SK-N-SH (cell line): Measurements from ENCODE around the gene SPECC1L. TPM values are rescaled to one million over a fixed set of nuclear protein-coding genes. Genes with fewer than 3 reads are reported as not detected.

ENCODE experiments used
- CTCF ChIA-PET: fragments of 300-600, 350-600 bp; formaldehyde crosslinking; extraction: SDS; loops from one replicate; lab custom pipeline; 2021; lab: Yijun Ruan, JAX
- POLR2A ChIA-PET: fragments of 350-600 bp; sonication (Branson Sonifier 250); formaldehyde crosslinking; extraction: SDS; loops from one replicate; lab custom pipeline; 2020; ENCODE audit warnings: antibody characterized with exemption, inconsistent platforms; lab: Yijun Ruan, JAX
- DNase-seq: peaks from one replicate; pipeline ENCODE4 v3.0.0; 2012
- H2AFZ ChIP-seq: fragments of 200-600 bp; sonication (generic); 2 replicates; pipeline ENCODE4 v1.8.1; 2016; ENCODE audit warnings: antibody characterized with exemption, mild to moderate bottlenecking, low read depth
- H3F3A ChIP-seq: fragments of 200-600 bp; sonication (generic); replicated peaks from 2 replicates; pipeline ENCODE3; 2016; ENCODE audit warnings: antibody characterized with exemption, mild to moderate bottlenecking; ENCODE audit not compliant: insufficient read depth
- H3K27ac ChIP-seq, 2 experiments: fragments of 200-500 bp in 1 of 2; fragments of 200-600 bp in 1 of 2; sonication (Bioruptor generic) in 1 of 2; sonication (generic), shearing (Covaris generic) in 1 of 2; 2 replicates each; pipeline versions ENCODE4 v1.5.1 to v1.6.1; 2014 to 2016; ENCODE audit warnings: low read depth in 2 of 2, inconsistent platforms in 1 of 2, low read length in 1 of 2, mild to moderate bottlenecking in 1 of 2, mixed read lengths in 1 of 2
- H3K27me3 ChIP-seq: fragments of 200-600 bp; sonication (generic), shearing (Covaris generic); 2 replicates; pipeline ENCODE4 v1.6.1; 2016; ENCODE audit warnings: mixed run types; ENCODE audit not compliant: insufficient read depth
- H3K36me3 ChIP-seq, 2 experiments: fragments of 200-500 bp in 1 of 2; fragments of 200-600 bp in 1 of 2; sonication (Bioruptor generic) in 1 of 2; sonication (generic) in 1 of 2; replicated peaks in 1 of 2; 2 replicates each; pipeline versions ENCODE3 to v1.5.1; 2014 to 2016; ENCODE audit warnings: low read length in 1 of 2, mild to moderate bottlenecking in 1 of 2; ENCODE audit not compliant: insufficient read depth in 2 of 2, control insufficient read depth in 1 of 2
- H3K4me1 ChIP-seq, 2 experiments: fragments of 200-500 bp in 1 of 2; fragments of 200-600 bp in 1 of 2; sonication (Bioruptor generic) in 1 of 2; sonication (generic), shearing (Covaris generic) in 1 of 2; 2 replicates each; pipeline versions ENCODE4 v1.5.1 to v1.6.1; 2014 to 2016; ENCODE audit warnings: low read depth in 1 of 2, low read length in 1 of 2, mixed run types in 1 of 2; ENCODE audit not compliant: insufficient read depth in 2 of 2, control insufficient read depth in 1 of 2
- H3K4me2 ChIP-seq: fragments of 200-600 bp; sonication (generic), shearing (Covaris generic); 2 replicates; pipeline ENCODE4 v1.6.1; 2017; ENCODE audit warnings: mixed run types
- H3K4me3 ChIP-seq, 2 experiments: fragments of 200-500 bp in 1 of 2; fragments of 200-600 bp in 1 of 2; sonication (Bioruptor generic) in 1 of 2; sonication (generic), shearing (Covaris generic) in 1 of 2; 2 replicates each; pipeline versions ENCODE4 v1.5.1 to v1.8.1; 2014 to 2016; ENCODE audit warnings: low read depth in 2 of 2, inconsistent platforms in 1 of 2, low read length in 1 of 2, mild to moderate bottlenecking in 1 of 2, mixed read lengths in 1 of 2, moderate library complexity in 1 of 2
- H3K79me2 ChIP-seq: fragments of 200-600 bp; sonication (generic); 2 replicates; pipeline ENCODE4 v1.8.1; 2017; ENCODE audit warnings: mild to moderate bottlenecking; ENCODE audit not compliant: insufficient read depth
- H3K9ac ChIP-seq: fragments of 200-600 bp; sonication (generic); 2 replicates; pipeline ENCODE4 v1.6.1; 2017; ENCODE audit warnings: mixed run types
- H3K9me2 ChIP-seq: fragments of 200-600 bp; sonication (generic); 2 replicates; pipeline ENCODE4 v1.6.1; 2017; ENCODE audit warnings: mixed run types
- H3K9me3 ChIP-seq: fragments of 200-600 bp; sonication (generic); 2 replicates; pipeline ENCODE4 v1.6.1; 2017; ENCODE audit warnings: mixed run types, mild to moderate bottlenecking, moderate library complexity
- H4K20me1 ChIP-seq: fragments of 200-600 bp; sonication (generic); 2 replicates; pipeline ENCODE4 v1.6.1; 2017; ENCODE audit warnings: mild to moderate bottlenecking, mixed run types; ENCODE audit not compliant: insufficient read depth
- CHD2 ChIP-seq: fragments of 150-350 bp; IDR thresholded peaks from 2 replicates; pipeline ENCODE4 v1.6.1; 2018; ENCODE audit warnings: low read length; ENCODE audit not compliant: partially characterized antibody
- ELF1 ChIP-seq: IDR thresholded peaks from 2 replicates; pipeline ENCODE4 v1.4.0; 2012
- EP300 ChIP-seq, 2 experiments: IDR thresholded peaks; 2 replicates each; pipeline versions ENCODE4 v1.4.0 to v1.6.1; 2012; ENCODE audit warnings: borderline replicate concordance in 1 of 2, low read depth in 1 of 2, low read length in 1 of 2
- FOSL2 ChIP-seq: IDR thresholded peaks from 2 replicates; pipeline ENCODE4 v1.4.0; 2012; ENCODE audit warnings: low read depth, mild to moderate bottlenecking, moderate library complexity, borderline replicate concordance
- FOXJ3 ChIP-seq: sonication (generic); formaldehyde crosslinking; IDR thresholded peaks from 2 replicates; pipeline ENCODE4 v1.5.1; 2020; ENCODE audit warnings: mild to moderate bottlenecking, missing genetic modification reagents
- MXI1 ChIP-seq: IDR thresholded peaks from 2 replicates; pipeline ENCODE4 v1.6.1; 2012; ENCODE audit warnings: mild to moderate bottlenecking, low read depth, low read length, improper control_type of control experiment
- NFIC ChIP-seq: IDR thresholded peaks from 2 replicates; pipeline ENCODE4 v1.4.0; 2012; ENCODE audit warnings: borderline replicate concordance
- RCOR1 ChIP-seq: fragments of 150-350 bp; IDR thresholded peaks from 2 replicates; pipeline ENCODE4 v1.6.1; 2017; ENCODE audit warnings: antibody characterized with exemption, low read length
- RFX5 ChIP-seq: IDR thresholded peaks from 2 replicates; pipeline ENCODE4 v1.6.1; 2012; ENCODE audit warnings: mild to moderate bottlenecking, improper control_type of control experiment, low read length
- TAF1 ChIP-seq: IDR thresholded peaks from 2 replicates; pipeline ENCODE4 v1.6.1; 2012; ENCODE audit warnings: low read depth, mild to moderate bottlenecking, low read length, moderate library complexity, borderline replicate concordance
- TCF12 ChIP-seq: IDR thresholded peaks from 2 replicates; pipeline ENCODE4 v1.4.0; 2012
- YY1 ChIP-seq: IDR thresholded peaks from 2 replicates; pipeline ENCODE4 v1.4.0; 2012; ENCODE audit warnings: low read depth, mild to moderate bottlenecking
- WGBS: methylation state at CpG from one replicate; pipeline ENCODE4 v1.1.6; 2017; ENCODE audit warnings: low lambda C conversion rate; 5-methylcytosine and 5-hydroxymethylcytosine counted together
- polyA plus RNA-seq, 3 experiments: library from polyadenylated mRNA; depleted of rRNA; stranded (reverse); fragments of >200 nt; gene quantifications; 2 replicates each; pipeline ENCODE4 v1.2.3, GENCODE V29; 2012

Gene SPECC1L
- polyA plus RNA-seq, 1 of the 3 experiments (the other 2 are of a cell fraction): 22.9 TPM

GRCh38 chr22:24440718-24441405 is 170.2 kb downstream of the SPECC1L start:
- H3K27ac ChIP-seq: peak overlapping the region in 1 of 2 experiments; percentile 91; a peak in 2 of 4 replicates
- peak; percentile 23 for DNase-seq

DNA sequence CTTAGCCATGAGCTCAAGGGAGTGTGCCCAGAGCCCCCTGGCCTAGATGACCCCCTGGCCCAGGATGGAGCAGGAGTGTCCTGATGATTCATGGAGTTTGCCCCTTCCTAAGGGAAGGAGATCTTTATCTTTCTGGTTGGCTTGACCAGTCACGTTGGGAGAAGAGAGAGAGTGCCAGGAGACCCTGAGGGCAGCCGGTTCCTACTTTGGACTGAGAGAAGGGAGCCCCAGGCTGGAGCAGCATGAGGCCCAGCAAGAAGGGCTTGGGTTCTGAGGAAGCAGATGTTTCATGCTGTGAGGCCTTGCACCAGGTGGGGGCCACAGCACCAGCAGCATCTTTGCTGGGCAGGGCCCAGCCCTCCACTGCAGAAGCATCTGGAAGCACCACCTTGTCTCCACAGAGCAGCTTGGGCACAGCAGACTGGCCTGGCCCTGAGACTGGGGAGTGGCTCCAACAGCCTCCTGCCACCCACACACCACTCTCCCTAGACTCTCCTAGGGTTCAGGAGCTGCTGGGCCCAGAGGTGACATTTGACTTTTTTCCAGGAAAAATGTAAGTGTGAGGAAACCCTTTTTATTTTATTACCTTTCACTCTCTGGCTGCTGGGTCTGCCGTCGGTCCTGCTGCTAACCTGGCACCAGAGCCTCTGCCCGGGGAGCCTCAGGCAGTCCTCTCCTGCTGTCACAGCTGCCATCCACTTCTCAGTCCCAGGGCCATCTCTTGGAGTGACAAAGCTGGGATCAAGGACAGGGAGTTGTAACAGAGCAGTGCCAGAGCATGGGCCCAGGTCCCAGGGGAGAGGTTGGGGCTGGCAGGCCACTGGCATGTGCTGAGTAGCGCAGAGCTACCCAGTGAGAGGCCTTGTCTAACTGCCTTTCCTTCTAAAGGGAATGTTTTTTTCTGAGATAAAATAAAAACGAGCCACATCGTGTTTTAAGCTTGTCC is 171.0 kb downstream of the SPECC1L start:
- CTCF ChIA-PET: interaction anchor here (0.9 to 2.2 kb wide), 8 partner anchors 7 to 139 kb away, joined by 3 to 11 read pairs (median 6); no protein-coding TSS in a partner anchor
- Histone ChIP-seq H2AFZ (no peak overlapping the region), H4K20me1 (no peaks in the 10 kb centered on the region), H3K27me3 (no peaks in the 10 kb centered on the region), H3K4me2 (no peak overlapping the region), H3K4me1 (peaks cover 16 to 88% of the 10 kb centered on the region in 2 experiments), H3K9me3 (no peaks in the 10 kb centered on the region), H3K9me2 (no peaks in the 10 kb centered on the region), H3K79me2 (no peaks in the 10 kb centered on the region), H3K27ac (peak overlapping the region in 1 of 2 experiments; percentile 91; a peak in 2 of 4 replicates), H3K36me3 (peaks cover 0 to 2% of the 10 kb centered on the region in 2 experiments), H3K9ac (no peak overlapping the region), H3K4me3 (no peak overlapping the region; a peak in 1 of 4 replicates), H3F3A (no peaks in the 10 kb centered on the region)
- POLR2A ChIA-PET: interaction anchor here (0.7 to 1.7 kb wide), 7 partner anchors 9 to 80 kb away, joined by 3 to 5 read pairs (median 4); no protein-coding TSS in a partner anchor
- DNase-seq: peak; percentile 79
- WGBS: 61% methylated on average over 8 of the region's 8 CpGs
- TF ChIP-seq RFX5 (no peak), CHD2 (peak; percentile 18), FOXJ3 (CRISPR knock-in tag) (0 out of 2 replicates have a peak, but pooled peaks have one; percentile 34), NFIC (no peak), ELF1 (no peak), TCF12 (no peak), MXI1 (peak; percentile 80), FOSL2 (no peak), EP300 (IDR thresholded peaks at IDR 0.05; ENCODE audit: borderline replicate concordance in 1 of 2, low read depth in 1 of 2, low read length in 1 of 2) (peak in 1 of 2 experiments; percentile 40; a peak in 1 of 4 replicates)

More at GRCh38 chr22:24440718-24441405, 170.2 kb downstream of the SPECC1L start:
- Histone ChIP-seq H3F3A (no peaks in the 10 kb centered on the region), H3K4me2 (no peak overlapping the region), H2AFZ (no peak overlapping the region), H3K9me2 (no peaks in the 10 kb centered on the region), H4K20me1 (no peaks in the 10 kb centered on the region), H3K4me1 (peaks cover 8 to 89% of the 10 kb centered on the region in 2 experiments), H3K27me3 (no peaks in the 10 kb centered on the region), H3K4me3 (no peak overlapping the region), H3K36me3 (peaks cover 0 to 2% of the 10 kb centered on the region in 2 experiments), H3K79me2 (no peaks in the 10 kb centered on the region), H3K9ac (no peak overlapping the region), H3K9me3 (no peaks in the 10 kb centered on the region)
- CTCF ChIA-PET: interaction anchor here (0.9 to 2.2 kb wide), 5 partner anchors 11 to 138 kb away, joined by 3 to 11 read pairs (median 6); no protein-coding TSS in a partner anchor
- POLR2A ChIA-PET: interaction anchor here (1.1 to 1.7 kb wide), 2 partner anchors 10 to 38 kb away, joined by 4 to 5 read pairs; no protein-coding TSS in a partner anchor
- WGBS: 91% methylated on average over 21 of the region's 30 CpGs
- no peak for TF ChIP-seq EP300 (IDR thresholded peaks at IDR 0.05; ENCODE audit: borderline replicate concordance in 1 of 2, low read depth in 1 of 2, low read length in 1 of 2)
- TF ChIP-seq RCOR1: no peak
- no peak for TF ChIP-seq YY1
- no peak for TF ChIP-seq TAF1
- no peak for TF ChIP-seq FOXJ3 (CRISPR knock-in tag)
- TF ChIP-seq FOSL2: no peak
